Measurements from ENCODE around the gene NPHS1.

NPHS1 gene

DNA sequence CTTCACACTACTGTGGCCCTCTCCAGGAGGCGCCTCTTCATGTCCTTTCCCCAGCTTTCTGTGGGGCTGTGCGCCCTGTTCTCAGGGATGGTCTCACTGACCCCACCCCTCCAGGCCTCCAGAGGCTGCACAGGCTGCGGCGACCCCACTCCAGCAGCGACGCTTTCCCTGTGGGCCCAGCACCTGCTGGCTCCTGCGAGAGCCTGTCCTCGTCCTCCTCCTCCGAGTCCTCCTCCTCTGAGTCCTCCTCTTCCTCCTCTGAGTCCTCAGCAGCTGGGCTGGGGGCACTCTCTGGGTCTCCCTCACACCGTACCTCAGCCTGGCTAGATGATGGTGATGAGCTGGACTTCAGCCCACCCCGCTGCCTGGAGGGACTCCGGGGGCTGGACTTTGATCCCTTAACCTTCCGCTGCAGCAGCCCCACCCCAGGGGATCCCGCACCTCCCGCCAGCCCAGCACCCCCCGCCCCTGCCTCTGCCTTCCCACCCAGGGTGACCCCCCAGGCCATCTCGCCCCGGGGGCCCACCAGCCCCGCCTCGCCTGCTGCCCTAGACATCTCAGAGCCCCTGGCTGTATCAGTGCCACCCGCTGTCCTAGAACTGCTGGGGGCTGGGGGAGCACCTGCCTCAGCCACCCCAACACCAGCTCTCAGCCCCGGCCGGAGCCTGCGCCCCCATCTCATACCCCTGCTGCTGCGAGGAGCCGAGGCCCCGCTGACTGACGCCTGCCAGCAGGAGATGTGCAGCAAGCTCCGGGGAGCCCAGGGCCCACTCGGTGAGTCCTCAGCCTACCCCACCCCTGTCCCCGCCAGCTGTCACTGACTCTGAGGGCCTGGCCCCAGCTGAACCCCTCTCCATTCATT lies 65.8 kb downstream of the NPHS1 start:
- DNase-seq: no peak

DNA sequence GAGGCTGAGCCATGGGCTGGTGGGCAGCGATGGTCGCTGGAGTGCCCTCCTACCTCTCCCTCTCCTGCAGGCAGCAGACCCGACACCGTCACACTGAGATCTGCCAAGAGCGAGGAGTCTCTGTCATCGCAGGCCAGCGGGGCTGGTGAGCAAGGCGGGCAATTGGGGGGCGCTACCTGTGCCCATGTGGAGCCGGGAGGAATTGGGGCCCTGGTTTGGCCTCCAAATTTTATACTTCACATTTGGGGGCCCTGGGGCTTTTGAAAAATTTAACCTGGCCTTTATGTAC lies 67.0 kb downstream of the NPHS1 start:
- DNase-seq: no peak

DNA sequence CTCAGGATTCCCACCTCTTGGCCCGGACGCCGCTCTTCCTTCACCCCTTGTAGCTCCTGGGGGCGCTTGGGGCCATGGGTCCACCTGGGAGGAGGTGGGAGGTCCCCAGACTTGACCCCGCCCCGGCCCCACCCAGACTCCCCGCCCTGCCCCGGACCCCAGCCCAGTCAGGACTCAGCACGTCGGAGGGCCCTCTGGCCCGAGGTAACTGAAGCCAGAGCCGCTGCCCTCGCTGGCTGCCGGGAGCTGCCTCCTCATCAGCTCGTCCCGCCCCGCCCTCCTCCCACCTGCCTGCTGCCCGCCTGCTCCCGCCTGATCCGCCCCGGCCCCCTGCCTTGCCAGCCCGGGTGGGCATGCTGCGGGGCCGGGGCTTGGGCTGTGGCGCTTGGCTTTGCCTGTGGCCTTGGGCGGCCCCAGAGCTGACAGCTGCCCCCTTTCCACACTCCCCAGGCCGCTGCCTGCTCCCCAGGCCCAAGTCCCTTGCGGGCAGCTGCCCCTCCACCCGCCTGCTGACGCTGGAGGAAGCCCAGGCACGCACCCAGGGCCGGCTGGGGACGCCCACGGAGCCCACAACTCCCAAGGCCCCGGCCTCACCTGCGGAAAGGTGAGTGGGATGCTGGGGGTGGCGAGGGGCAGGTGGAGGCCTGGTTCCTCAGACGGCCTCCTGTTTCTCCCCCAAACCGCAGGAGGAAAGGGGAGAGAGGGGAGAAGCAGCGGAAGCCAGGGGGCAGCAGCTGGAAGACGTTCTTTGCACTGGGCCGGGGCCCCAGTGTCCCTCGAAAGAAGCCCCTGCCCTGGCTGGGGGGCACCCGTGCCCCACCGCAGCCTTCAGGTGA lies 67.6 kb downstream of the NPHS1 start:
- DNase-seq: no peak

DNA sequence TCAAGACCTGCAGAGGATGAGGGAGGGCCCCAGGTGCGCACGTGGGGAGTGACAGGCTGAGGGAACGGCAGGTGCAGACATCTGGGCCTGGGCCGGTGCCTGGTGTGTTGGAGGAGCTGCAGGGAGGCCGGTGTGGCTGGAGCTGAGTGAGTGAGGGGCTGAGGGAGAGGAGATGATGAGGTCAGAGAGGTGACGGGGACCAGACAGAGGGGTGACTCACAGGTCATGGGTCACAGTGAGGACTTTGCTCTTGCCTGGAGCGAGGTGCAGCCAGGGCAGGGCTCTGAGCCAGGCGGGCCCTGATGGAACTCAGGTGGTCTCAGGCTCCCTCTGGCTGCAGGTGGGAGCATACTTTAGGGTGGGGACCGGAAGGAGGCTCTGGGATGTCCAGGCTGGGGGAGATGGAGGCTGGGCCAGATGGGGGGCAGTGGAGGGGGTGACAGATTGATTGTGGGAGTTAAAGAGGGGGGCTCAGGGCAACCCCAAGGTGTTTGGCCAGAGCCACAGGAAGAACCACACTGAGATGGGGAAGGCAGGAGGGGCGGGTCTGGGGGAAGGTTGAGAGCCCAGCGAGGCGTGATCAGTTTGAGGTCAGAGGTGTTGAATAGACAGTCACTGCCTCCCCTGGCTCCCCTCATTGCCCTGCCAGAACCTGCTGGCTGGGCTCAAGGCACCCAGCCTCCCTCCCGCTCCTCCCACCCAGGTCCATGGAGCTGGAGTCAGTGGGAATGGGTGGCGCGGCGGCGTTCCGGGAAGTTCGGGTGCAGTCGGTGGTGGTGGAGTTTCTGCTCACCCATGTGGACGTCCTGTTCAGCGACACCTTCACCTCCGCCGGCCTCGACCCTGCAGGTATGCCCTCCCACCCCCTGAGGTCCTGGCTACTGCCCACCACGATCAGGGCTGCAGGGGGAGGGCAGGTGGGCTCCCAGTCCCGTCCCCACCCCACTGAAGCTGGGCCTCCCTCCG lies 68.6 kb downstream of the NPHS1 start:
- no peak for DNase-seq

- no peak for DNase-seq
Measured at GRCh38 chr19:35782589-35782988, 69.7 kb downstream of the NPHS1 start.

- DNase-seq: no peak
Measured at GRCh38 chr19:35781650-35782049, 70.7 kb downstream of the NPHS1 start.

DNA sequence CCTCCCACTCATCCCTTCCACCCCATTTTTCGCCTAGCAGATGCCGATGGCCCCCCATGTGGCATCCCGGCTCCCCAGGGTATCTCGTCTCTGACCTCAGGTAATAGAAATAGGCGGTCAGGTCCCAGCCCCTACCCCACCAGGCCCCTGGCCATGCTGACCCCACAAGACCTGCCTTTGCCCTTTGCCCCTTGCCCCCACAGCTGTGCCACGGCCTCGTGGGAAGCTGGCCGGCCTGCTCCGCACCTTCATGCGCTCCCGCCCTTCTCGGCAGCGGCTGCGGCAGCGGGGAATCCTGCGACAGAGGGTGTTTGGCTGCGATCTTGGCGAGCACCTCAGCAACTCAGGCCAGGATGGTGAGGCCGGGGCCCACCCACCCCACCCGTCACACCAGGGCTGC lies 71.6 kb downstream of the NPHS1 start:
- DNase-seq: no peak

- DNase-seq: no peak
Measured at GRCh38 chr19:35780058-35780457, 72.2 kb downstream of the NPHS1 start.

- no peak for DNase-seq
Measured at GRCh38 chr19:35779033-35779432, 73.3 kb downstream of the NPHS1 start.

DNA sequence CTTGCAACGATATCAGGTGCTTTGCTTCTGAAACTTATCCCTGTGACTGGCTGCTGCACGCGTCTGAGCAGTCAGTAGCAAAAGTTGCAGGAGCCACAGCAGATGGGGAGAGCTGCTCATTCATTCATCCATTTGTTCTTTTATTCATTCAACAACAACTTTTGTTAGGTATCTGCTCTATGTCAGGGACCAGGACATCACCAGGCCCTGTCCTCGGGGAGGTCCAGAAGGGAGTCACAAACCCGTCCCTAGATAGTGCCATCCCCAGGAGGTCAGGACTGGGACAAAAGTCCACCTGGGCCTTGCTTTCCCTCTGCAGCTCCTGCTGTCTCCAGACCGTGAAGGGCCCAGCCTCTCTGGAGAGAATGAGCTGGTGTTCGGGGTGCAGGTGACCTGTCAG lies 74.3 kb downstream of the NPHS1 start:
- DNase-seq: no peak

GRCh38 chr19:35777086-35777841 lies 75.0 kb downstream of the NPHS1 start:
- DNase-seq: no peak

DNA sequence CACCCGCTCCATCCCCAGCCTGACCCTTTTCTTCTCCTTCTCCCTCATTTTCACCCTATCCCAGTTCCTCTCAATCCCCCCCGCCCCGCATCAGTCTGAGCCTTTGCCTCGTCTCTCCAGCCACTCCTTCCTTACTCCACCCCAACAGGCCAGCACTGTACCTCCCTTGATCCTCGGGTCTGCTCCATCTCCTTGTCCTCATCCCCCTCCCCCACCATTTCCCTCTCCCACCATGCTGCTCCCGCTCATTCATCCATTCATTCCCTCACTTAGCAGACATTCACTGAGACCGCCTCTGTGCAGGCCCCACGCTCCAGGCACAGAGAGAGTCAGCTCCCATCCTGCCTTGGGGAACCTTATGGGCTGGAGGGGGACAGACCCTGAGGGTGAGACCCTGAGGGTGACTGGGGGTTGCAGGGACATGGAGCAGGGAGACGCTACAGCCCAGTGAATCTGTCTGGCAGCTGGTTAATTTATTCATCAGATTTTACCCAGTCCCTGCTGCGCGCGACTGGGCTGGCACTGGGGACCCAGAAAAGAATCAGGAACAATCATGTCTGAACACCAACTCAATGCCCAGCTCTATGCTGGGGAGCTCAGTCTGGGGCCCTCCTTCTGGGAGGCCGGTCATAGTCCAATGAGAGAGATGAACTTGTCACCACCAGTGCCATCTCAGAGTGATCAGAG lies 76.1 kb downstream of the NPHS1 start:
- no peak for DNase-seq
